AG08396 (cell line): ENCODE data around the gene BEX3.
"Not testable (repeated sequence)": the region's sequence is repeated elsewhere in the genome, so short reads cannot be mapped to it uniquely, and the experiment has no call there.

Experiments
- DNase-seq: peaks from one replicate; pipeline ENCODE4 v3.0.0; 2012; ENCODE audit warnings: low spot score, mixed read lengths

The BEX3 gene

GRCh38 chrX:103376118-103376978, at the start of gene BEX3:
BEX3 (plus strand) TSS chrX:103376538; CDS start chrX:103377522, 984 bp downstream.
- peak; percentile 66 for DNase-seq

GRCh38 chrX:103329991-103330390, 46.3 kb upstream of the BEX3 start, which contains the start of gene TCEAL7:
TCEAL7 (plus strand) TSS chrX:103330239; CDS start chrX:103331404, 1,165 bp downstream.
- DNase-seq = no peak

- DNase-seq = no peak
Observed at GRCh38 chrX:103330681-103331288, 45.6 kb upstream of the BEX3 start.

GRCh38 chrX:103338663-103339062, 37.7 kb upstream of the BEX3 start:
- no peak for DNase-seq

- DNase-seq = peak; percentile 55
Observed at GRCh38 chrX:103343105-103343504, 33.2 kb upstream of the BEX3 start.

- no peak for DNase-seq
Observed at GRCh38 chrX:103344606-103345005, 31.7 kb upstream of the BEX3 start.

GRCh38 chrX:103347682-103348397, 28.5 kb upstream of the BEX3 start:
- DNase-seq = no peak

- DNase-seq = peak; percentile 58
Observed at GRCh38 chrX:103356130-103356798, 20.1 kb upstream of the BEX3 start, which contains the start of gene TCEAL9. TCEAL9 (plus strand) TSS chrX:103356506; CDS start chrX:103357685, 1,179 bp downstream.

GRCh38 chrX:103356858-103357257, 19.5 kb upstream of the BEX3 start:
- no peak for DNase-seq

- DNase-seq = no peak
Observed at GRCh38 chrX:103357871-103358270, 18.5 kb upstream of the BEX3 start.

GRCh38 chrX:103359605-103360004, 16.7 kb upstream of the BEX3 start:
- DNase-seq = not testable (repeated sequence)

GRCh38 chrX:103360092-103360491, 16.2 kb upstream of the BEX3 start:
- no peak for DNase-seq

GRCh38 chrX:103360916-103361315, 15.4 kb upstream of the BEX3 start:
- no peak for DNase-seq

- DNase-seq = no peak
Observed at GRCh38 chrX:103361798-103362197, 14.5 kb upstream of the BEX3 start.

GRCh38 chrX:103362474-103362873, 13.9 kb upstream of the BEX3 start:
- peak; percentile 54 for DNase-seq

GRCh38 chrX:103363046-103363445, 13.3 kb upstream of the BEX3 start:
- no peak for DNase-seq

- DNase-seq = peak; percentile 22
Observed at GRCh38 chrX:103367502-103367901, 8.8 kb upstream of the BEX3 start.

GRCh38 chrX:103369479-103369878, 6.9 kb upstream of the BEX3 start:
- no peak for DNase-seq

- DNase-seq = no peak
Observed at GRCh38 chrX:103372886-103373285, 3.5 kb upstream of the BEX3 start.

GRCh38 chrX:103373581-103373980, 2.8 kb upstream of the BEX3 start:
- no peak for DNase-seq

- no peak for DNase-seq
Observed at GRCh38 chrX:103376979-103377324, 614 bp downstream of the BEX3 start.

GRCh38 chrX:103378990-103379389, 2.7 kb downstream of the BEX3 start:
- DNase-seq = no peak
